ENCODE results near the gene EDNRA.

EDNRA gene

DNA sequence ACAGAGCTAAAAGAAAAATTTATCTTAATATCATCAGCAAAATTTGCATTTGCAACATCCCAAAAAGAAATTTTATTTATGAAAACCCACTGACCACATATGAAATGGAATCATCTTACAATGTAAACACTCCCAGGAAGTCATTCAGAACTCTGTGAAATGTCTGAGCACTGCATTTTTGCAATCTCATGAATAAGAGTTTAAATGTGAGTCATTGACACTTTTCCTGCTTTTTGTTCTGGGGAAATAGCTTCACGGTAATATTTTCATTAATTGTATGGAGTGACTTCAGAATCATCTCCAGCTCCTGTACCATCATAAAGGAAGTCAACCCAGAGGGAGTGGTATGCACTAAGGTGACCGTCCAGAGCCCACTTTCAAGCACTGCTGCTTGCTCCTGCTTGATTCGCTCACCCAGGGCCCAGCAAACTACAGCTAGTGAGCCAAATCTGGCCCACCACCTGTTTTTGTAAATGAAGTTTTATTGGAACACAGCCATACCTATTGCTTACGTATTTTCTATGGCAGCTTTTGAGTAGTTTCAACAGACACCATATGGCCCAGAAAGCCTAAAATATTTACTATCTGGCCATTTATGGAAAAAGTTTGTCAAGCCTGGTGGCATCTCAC, 17.2 kb downstream of the EDNRA start:
- DNase-seq: peak; percentile 88

DNA sequence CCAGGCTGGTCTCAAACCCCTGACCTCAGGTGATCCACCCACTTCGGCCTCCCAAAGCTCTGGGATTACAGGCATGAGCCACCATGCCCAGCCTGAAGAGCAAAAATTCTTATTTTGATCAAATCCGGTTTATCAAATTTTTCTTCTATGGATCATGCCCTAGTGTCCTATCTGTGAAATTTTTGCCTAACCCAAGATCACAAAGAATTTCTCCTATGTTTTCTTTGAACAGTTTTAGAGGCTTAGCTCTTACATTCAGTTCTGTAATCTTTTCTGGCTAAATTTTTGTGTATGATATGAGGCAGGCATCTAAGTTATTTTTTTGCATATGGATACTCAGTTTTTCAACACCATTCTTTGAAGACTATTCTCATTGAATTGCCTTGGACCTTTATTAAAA, 27.4 kb downstream of the EDNRA start:
- no peak for DNase-seq

DNA sequence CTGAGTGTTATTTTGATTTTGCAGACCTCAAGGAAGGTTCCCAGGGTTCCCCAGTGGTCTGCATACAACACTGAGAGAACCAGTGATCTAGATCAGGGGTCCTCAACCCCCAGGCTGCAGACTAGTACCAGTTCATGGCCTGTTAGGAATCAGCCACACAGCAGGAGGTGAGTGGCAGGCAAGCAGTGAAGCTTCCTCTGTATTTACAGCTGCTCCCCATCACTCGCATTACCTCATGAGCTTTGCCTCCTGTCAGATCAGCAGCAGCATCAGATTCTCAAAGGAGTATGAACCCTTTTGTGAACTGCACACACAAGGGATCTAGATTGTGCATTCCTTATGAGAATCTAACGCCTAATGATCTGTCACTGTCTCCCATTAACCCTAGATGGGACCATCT, 28.5 kb downstream of the EDNRA start:
- DNase-seq: peak; percentile 25

GRCh38 chr4:147510962-147511668, 30.2 kb downstream of the EDNRA start:
- DNase-seq: peak; percentile 75

GRCh38 chr4:147513091-147513490, 32.2 kb downstream of the EDNRA start:
- peak; percentile 76 for DNase-seq

- no peak for DNase-seq
Observed at GRCh38 chr4:147513952-147514351, 33.1 kb downstream of the EDNRA start.

GRCh38 chr4:147515220-147515936, 34.5 kb downstream of the EDNRA start:
- DNase-seq: no peak

DNA sequence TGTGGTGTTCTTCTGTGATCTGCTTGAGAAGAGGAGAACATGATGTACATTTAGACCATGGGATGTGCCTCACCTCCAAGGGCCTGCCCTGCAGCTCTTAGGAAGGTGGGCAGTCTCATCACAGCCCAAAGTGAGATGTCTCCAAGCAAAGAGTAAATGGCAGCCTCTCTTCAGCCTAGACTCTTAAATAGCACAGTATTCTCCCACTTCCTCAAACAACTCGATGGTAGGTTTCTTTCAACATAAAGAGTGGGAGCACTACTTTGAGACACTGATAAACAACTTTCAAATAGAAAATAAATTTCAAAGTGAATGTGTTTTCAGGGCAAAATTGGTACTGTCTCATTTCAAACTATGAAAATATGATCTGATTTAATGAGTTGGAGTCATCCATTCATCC, 35.2 kb downstream of the EDNRA start:
- no peak for DNase-seq

DNA sequence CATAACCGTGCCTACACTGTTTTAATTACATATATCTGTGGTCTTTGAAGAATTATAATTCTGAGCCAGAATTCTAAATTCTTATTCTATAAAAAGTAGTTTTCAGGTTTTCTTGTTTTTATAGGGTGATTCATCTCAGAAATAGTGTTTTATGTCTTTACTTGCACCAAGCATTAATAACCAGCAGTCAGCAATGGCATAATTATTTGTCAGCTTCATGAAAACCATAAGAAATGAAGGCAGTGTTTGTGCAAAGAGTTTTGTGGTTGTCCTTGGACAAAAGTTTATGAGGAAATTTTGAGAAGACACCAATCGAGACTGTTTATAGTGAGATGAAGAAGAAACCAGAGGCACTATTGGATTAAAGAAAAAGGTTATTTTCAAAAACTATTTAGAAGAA, 37.2 kb downstream of the EDNRA start:
- peak; percentile 78 for DNase-seq

- DNase-seq: peak; percentile 72
Observed at GRCh38 chr4:147518846-147519767, 38.2 kb downstream of the EDNRA start.

DNA sequence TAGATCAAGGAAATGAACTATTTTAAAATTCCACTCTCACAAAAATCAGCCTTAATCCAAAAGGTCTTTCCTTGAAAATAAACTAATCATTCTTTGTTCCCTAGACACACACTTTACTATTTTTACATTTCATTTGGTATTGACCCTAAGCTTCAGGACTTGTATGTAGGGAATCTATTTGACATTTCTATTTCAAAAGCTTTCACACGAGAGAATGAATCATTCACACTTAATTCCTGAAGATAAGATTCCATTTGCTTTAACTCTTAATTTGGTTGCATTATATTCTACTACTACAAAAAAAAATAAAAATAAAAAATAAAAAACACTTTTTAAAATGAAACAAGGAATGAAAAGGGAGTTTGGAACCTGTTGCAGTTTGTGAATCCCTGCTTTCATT, 43.7 kb downstream of the EDNRA start:
- no peak for DNase-seq

DNA sequence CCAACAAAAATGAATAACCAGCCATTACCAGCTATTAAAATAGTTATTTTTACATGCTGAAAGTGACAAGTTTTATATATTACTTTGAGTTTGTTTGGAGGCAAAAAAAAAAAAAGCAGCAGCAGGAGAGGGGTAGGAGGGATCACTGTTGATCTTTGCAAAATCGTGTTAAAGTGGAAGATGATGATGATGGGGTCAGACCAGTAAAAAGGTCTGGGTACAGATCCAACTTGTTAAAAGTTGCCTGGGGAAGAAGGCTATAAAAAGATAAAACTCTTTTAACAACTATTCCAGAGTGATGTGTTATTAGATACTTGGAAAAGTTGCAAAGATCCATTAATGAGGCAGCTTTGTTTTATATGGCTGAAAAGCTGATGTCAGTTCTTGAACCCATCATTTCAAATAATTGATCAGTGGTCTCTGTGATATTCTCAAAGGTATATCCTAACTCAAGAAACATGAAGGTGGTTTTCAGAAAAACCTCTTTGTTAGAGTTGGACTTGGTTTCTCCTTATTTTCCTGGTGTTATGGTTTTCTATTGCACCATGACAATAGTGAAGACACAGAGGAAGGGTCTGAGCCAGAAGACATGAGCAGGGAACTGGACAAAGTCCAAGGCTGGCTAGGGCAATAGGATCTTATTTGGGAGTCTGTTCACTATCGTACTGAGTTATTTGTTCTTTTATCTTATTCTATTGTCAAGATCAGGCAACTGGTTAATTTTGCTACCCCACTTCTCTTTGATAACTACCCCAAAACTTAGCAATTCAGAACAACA, 44.8 kb downstream of the EDNRA start:
- DNase-seq: no peak

DNA sequence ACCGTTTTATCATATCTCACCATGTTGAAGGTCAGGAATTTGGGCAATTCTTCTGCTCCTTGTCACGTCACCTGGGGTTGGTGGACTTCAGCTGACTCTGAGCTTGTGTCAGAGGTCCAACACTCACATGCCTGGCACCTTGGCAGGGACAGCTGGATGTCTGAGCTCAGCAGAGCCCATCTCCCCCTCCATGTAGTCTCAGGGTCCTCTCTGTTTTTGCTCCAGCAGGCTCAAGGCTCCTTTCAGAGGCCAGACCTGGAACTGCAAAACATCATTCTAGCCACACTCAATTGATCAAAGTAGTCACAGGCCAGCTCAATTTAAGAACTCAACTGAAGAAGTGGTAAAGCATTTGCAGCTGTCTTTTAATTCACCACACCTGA, 45.4 kb downstream of the EDNRA start:
- no peak for DNase-seq

DNA sequence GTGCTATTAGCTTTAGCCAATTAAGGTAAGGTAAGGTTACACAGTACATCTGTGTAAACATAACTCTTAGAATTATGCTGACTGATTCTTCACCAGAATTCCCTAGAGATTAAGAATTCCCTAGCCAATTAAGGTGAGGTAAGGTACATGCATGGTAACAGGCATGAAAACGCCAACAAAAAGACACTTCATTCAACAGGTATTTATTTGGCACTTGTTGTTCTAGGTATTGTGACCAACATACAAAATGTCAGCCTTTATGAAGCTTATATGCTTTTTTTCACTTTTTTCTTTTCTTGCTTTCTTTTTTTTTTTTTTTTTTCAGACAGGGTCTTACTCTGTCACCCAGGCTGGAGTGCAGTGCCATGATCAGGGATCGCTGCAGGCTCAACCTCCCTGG, 47.2 kb downstream of the EDNRA start:
- DNase-seq: no peak

- no peak for DNase-seq
Observed at GRCh38 chr4:147530134-147530533, 49.2 kb downstream of the EDNRA start.

- DNase-seq: no peak
Observed at GRCh38 chr4:147530723-147531122, 49.8 kb downstream of the EDNRA start.

- no peak for DNase-seq
Observed at GRCh38 chr4:147532896-147533295, 52.0 kb downstream of the EDNRA start.

DNA sequence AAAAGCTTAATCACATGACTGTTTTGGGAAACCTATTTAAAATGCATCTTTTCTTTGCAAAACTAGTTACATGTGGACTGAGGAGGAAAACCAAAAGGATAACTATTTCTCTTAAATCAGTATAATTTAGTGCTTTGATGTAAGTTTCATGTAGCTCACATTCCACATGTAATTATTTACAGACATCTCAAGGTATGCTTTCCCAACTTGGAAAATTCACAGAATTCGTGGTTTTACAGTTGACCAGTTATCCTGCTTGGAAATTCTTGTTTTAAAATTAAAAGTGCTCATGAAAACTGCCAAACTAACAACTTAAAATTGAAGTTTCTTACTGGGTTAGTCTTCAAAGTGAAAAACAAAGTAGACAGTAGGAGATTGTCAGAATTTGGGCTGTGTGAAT, 52.4 kb downstream of the EDNRA start:
- DNase-seq: peak; percentile 41

- DNase-seq: no peak
Observed at GRCh38 chr4:147535124-147535523, 54.2 kb downstream of the EDNRA start.

GRCh38 chr4:147538711-147539110, 57.8 kb downstream of the EDNRA start:
- DNase-seq: no peak

GRCh38 chr4:147539959-147540358, 59.1 kb downstream of the EDNRA start:
- no peak for DNase-seq
